H1 (cell line): ENCODE data around the gene NUAK1. TPM values are rescaled to one million over a fixed set of nuclear protein-coding genes. Genes with fewer than 3 reads are reported as not detected.

Experiments
- CTCF ChIA-PET: fragments of 300-600 bp; sonication (Branson Sonifier 250); formaldehyde crosslinking; loops from one replicate; lab custom pipeline; 2021; ENCODE audit not compliant: partially characterized antibody; lab: Charles Lee
- POLR2A ChIA-PET: fragments of 300-600 bp; sonication (Branson Sonifier 250); formaldehyde crosslinking; loops from one replicate; lab custom pipeline; 2021; ENCODE audit warnings: inconsistent platforms; ENCODE audit not compliant: partially characterized antibody; lab: Charles Lee
- DNase-seq, 2 experiments: peaks; one replicate each; pipeline versions ENCODE4 v3.0.0 to v3.0.0-alpha.2; 2010 to 2022; ENCODE audit warnings: low spot score in 2 of 2, low read depth in 1 of 2, mixed read lengths in 1 of 2
- FAIRE-seq: peaks from 2 replicates; lab custom pipeline; 2011; peaks lifted over from hg19 to GRCh38; lab: Jason Lieb, UNC
- H2AFZ ChIP-seq: 2 replicates; pipeline ENCODE4 v1.8.1; 2012; ENCODE audit warnings: low read length, inconsistent platforms
- H2AK5ac ChIP-seq: 2 replicates; pipeline ENCODE4 v1.6.1; 2013; ENCODE audit warnings: low read depth, low read length
- H2BK120ac ChIP-seq: replicated peaks from 2 replicates; pipeline ENCODE3; 2013; ENCODE audit warnings: low read depth, low read length, inconsistent platforms
- H2BK12ac ChIP-seq: 2 replicates; pipeline ENCODE4 v1.6.1; 2013; ENCODE audit warnings: low read depth, low read length
- H2BK15ac ChIP-seq: 2 replicates; pipeline ENCODE4 v1.6.1; 2013; ENCODE audit warnings: low read length
- H2BK20ac ChIP-seq: 2 replicates; pipeline ENCODE4 v1.6.1; 2013; ENCODE audit warnings: low read length
- H2BK5ac ChIP-seq: 2 replicates; pipeline ENCODE4 v1.6.1; 2013; ENCODE audit warnings: low read depth, low read length
- H3K14ac ChIP-seq: 2 replicates; pipeline ENCODE4 v1.6.1; 2013; ENCODE audit warnings: inconsistent platforms; ENCODE audit not compliant: insufficient read length
- H3K18ac ChIP-seq: 2 replicates; pipeline ENCODE4 v1.6.1; 2013; ENCODE audit warnings: low read length; ENCODE audit errors: extremely low read depth
- H3K23ac ChIP-seq: 2 replicates; pipeline ENCODE4 v1.6.1; 2013; ENCODE audit warnings: inconsistent platforms; ENCODE audit not compliant: insufficient read length
- H3K23me2 ChIP-seq: 2 replicates; pipeline ENCODE4 v1.6.1; 2013; ENCODE audit warnings: low read depth, low read length
- H3K27ac ChIP-seq: 2 replicates; pipeline ENCODE4 v1.6.1; 2011; ENCODE audit warnings: low read depth, low read length, inconsistent platforms
- H3K27me3 ChIP-seq, 4 experiments: replicated peaks in 1 of 4; 1 replicate in 1 of 4; 2 replicates in 3 of 4; pipeline versions ENCODE4 v1.6.1 to v1.8.1; 2011 to 2013; ENCODE audit warnings: low read length in 3 of 4, mild to moderate bottlenecking in 3 of 4, inconsistent platforms in 2 of 4, mixed read lengths in 2 of 4, moderate library complexity in 1 of 4; ENCODE audit not compliant: control insufficient read depth in 3 of 4, insufficient read depth in 3 of 4; ENCODE audit errors: extremely low read depth in 1 of 4
- H3K36me3 ChIP-seq, 4 experiments: 2 replicates each; pipeline versions ENCODE4 v1.6.1 to v1.8.1; 2011 to 2013; ENCODE audit warnings: mild to moderate bottlenecking in 4 of 4, low read length in 3 of 4, moderate library complexity in 2 of 4, control low read depth in 1 of 4, inconsistent platforms in 1 of 4; ENCODE audit not compliant: insufficient read depth in 4 of 4, control insufficient read depth in 2 of 4
- H3K4ac ChIP-seq: replicated peaks from 2 replicates; pipeline ENCODE3; 2013; ENCODE audit warnings: low read length, low read depth, mixed read lengths, inconsistent platforms; ENCODE audit not compliant: insufficient read length
- H3K4me1 ChIP-seq, 4 experiments: replicated peaks in 1 of 4; 1 replicate in 1 of 4; 2 replicates in 3 of 4; pipeline versions ENCODE4 v1.6.1 to v1.8.1; 2011 to 2013; ENCODE audit warnings: low read length in 3 of 4, inconsistent platforms in 2 of 4, mixed read lengths in 1 of 4; ENCODE audit not compliant: insufficient read depth in 4 of 4, control insufficient read depth in 3 of 4
- H3K4me2 ChIP-seq, 2 experiments: 2 replicates each; pipeline versions ENCODE4 v1.6.1 to v1.8.1; 2011 to 2013; ENCODE audit warnings: low read depth in 2 of 2, low read length in 2 of 2, control low read depth in 1 of 2, inconsistent platforms in 1 of 2, mild to moderate bottlenecking in 1 of 2; ENCODE audit not compliant: insufficient read depth in 1 of 2
- H3K4me3 ChIP-seq, 4 experiments: fragments of 200-600, 300-600 bp in 1 of 4; sonication (generic), shearing (Covaris generic), sonication (Bioruptor Twin) in 1 of 4; 2 replicates each; pipeline versions ENCODE4 v1.5.1 to v1.8.1; 2011 to 2016; ENCODE audit warnings: low read length in 4 of 4, low read depth in 3 of 4, control low read depth in 2 of 4, inconsistent platforms in 2 of 4, mild to moderate bottlenecking in 2 of 4, mixed read lengths in 1 of 4, moderate library complexity in 1 of 4; ENCODE audit not compliant: insufficient read depth in 2 of 4; ENCODE audit errors: extremely low read depth in 1 of 4
- H3K56ac ChIP-seq: replicated peaks from 2 replicates; pipeline ENCODE3; 2013; ENCODE audit warnings: low read depth, mild to moderate bottlenecking, mixed read lengths, low read length, inconsistent platforms; ENCODE audit not compliant: insufficient read length
- H3K79me1 ChIP-seq: 2 replicates; pipeline ENCODE4 v1.6.1; 2013; ENCODE audit warnings: low read depth, low read length, control low read depth
- H3K79me2 ChIP-seq, 2 experiments: 2 replicates each; pipeline versions ENCODE4 v1.6.1 to v1.8.1; 2012 to 2013; ENCODE audit warnings: low read length in 2 of 2, mild to moderate bottlenecking in 2 of 2, inconsistent platforms in 1 of 2; ENCODE audit not compliant: insufficient read depth in 2 of 2, control insufficient read depth in 1 of 2
- H3K9ac ChIP-seq, 4 experiments: replicated peaks in 1 of 4; 1 replicate in 1 of 4; 2 replicates in 3 of 4; pipeline versions ENCODE4 v1.6.1 to v1.8.1; 2011 to 2013; ENCODE audit warnings: low read depth in 3 of 4, low read length in 3 of 4, control low read depth in 2 of 4, mild to moderate bottlenecking in 2 of 4, moderate library complexity in 2 of 4, inconsistent platforms in 1 of 4; ENCODE audit errors: extremely low read depth in 1 of 4
- H3K9me3 ChIP-seq, 2 experiments: 2 replicates each; pipeline versions ENCODE4 v1.6.1 to v1.8.1; 2012 to 2013; ENCODE audit warnings: mild to moderate bottlenecking in 2 of 2, moderate library complexity in 2 of 2, control low read depth in 1 of 2, inconsistent platforms in 1 of 2, low read depth in 1 of 2, low read length in 1 of 2, mixed read lengths in 1 of 2; ENCODE audit not compliant: insufficient read depth in 2 of 2
- H4K20me1 ChIP-seq, 2 experiments: replicated peaks in 1 of 2; 2 replicates each; pipeline versions ENCODE3 to v1.8.1; 2011 to 2013; ENCODE audit warnings: inconsistent platforms in 2 of 2, low read length in 2 of 2, mild to moderate bottlenecking in 1 of 2; ENCODE audit not compliant: insufficient read depth in 2 of 2, control insufficient read depth in 1 of 2
- H4K5ac ChIP-seq: 2 replicates; pipeline ENCODE4 v1.6.1; 2013; ENCODE audit warnings: low read length, low read depth, mixed read lengths, inconsistent platforms; ENCODE audit not compliant: insufficient read length
- H4K8ac ChIP-seq: 2 replicates; pipeline ENCODE4 v1.8.0; 2013; ENCODE audit warnings: mild to moderate bottlenecking, moderate library complexity, low read length, inconsistent platforms; ENCODE audit not compliant: insufficient read depth; ENCODE audit errors: extremely low read depth
- H4K91ac ChIP-seq: replicated peaks from 2 replicates; pipeline ENCODE3; 2013; ENCODE audit warnings: low read length, mixed read lengths, inconsistent platforms; ENCODE audit not compliant: insufficient read length
- JUND ChIP-seq: IDR thresholded peaks from 2 replicates; pipeline ENCODE4 v1.6.1; 2011; ENCODE audit warnings: mild to moderate bottlenecking, improper control_type of control experiment, low read length
- WGBS, 2 experiments: shearing (Covaris generic) in 1 of 2; methylation state at CpG; one replicate each; pipeline versions ENCODE4 v1.1.6 to v1.1.7; 2013 to 2015; ENCODE audit warnings: low lambda C conversion rate in 2 of 2, mixed read lengths in 2 of 2, inconsistent platforms in 1 of 2, low coverage in 1 of 2, missing lambda C conversion rate in 1 of 2; ENCODE audit not compliant: insufficient replicate concordance in 2 of 2, insufficient coverage in 1 of 2, insufficient read length in 1 of 2; ENCODE audit errors: extremely low coverage in 1 of 2, missing lambda C conversion rate in 1 of 2; 5-methylcytosine and 5-hydroxymethylcytosine counted together
- polyA plus RNA-seq, 7 experiments: library from polyadenylated mRNA; depleted of rRNA in 3 of 7; stranded (reverse) in 5 of 7; unstranded in 2 of 7; fragments of >200 nt in 5 of 7; fragments of 200-250 nt in 2 of 7; gene quantifications; 1 replicate in 5 of 7; 2 replicates in 1 of 7; 4 replicates in 1 of 7; pipeline versions ENCODE4 v1.2.1 to v1.2.3, GENCODE V29; 2011 to 2013; ENCODE audit warnings: missing spikeins in 2 of 7, mixed read lengths in 2 of 7
- total RNA-seq: library from RNA; stranded (reverse); fragmentation: NEBNext Ultra II Directional; extraction: Animal tissue kit (Norgen Biotek cat#: 25700); gene quantifications from 2 replicates; pipeline ENCODE4 v1.2.1, GENCODE V29; 2021

NUAK1 gene
- total and polyA plus RNA-seq, 2 of the 8 experiments (the other 6 are each of a cell fraction or from before 2014, with no cell fraction given) = 6.7 to 18.2 TPM

DNA sequence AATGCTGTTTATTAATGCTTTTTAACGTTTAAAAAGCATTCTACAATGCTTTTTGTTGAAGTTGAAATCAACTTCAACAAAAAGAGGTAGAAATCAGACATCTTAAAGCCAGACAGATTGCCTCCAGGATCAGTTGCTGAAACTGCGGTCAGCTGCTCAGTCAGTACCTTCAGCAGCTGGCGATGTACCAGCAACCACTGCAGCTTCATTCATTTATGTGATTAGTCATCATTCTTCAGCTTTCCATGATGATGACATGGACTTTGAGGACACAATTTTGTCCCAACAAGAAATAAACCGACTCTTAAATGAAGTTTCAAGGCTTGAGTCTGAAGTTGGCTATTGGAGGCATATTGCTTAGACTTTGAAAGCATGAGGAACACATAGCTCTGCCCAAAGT lies 31.5 kb upstream of the NUAK1 start:
- no peak overlapping the region for H3K4ac ChIP-seq
- no peaks in the 10 kb centered on the region; the same call in 1 of the 2 replicates for H3K23me2 ChIP-seq
- H4K5ac ChIP-seq = no peak overlapping the region
- no peaks in the 10 kb centered on the region for H3K9me3 ChIP-seq
- no peak overlapping the region for H2AK5ac ChIP-seq
- no peak overlapping the region for H2BK120ac ChIP-seq
- H2BK5ac ChIP-seq = no peak overlapping the region
- H2BK15ac ChIP-seq = no peak overlapping the region
- no peak overlapping the region for H3K56ac ChIP-seq
- POLR2A ChIA-PET = interaction anchor here (1.0 kb wide), 1 partner anchor 18 kb away, joined by 3 read pairs; no protein-coding TSS in a partner anchor
- no peaks in the 10 kb centered on the region for H3K27me3 ChIP-seq
- no peak overlapping the region for H4K8ac ChIP-seq
- H3K79me2 ChIP-seq = no peaks in the 10 kb centered on the region
- 69% methylated on average over 4 of the region's 4 CpGs; no CpG with 5 or more reads in 1 of the 2 experiments for WGBS, 2 experiments
- CTCF ChIA-PET = interaction anchor here (1.1 to 1.7 kb wide), 4 partner anchors 10 to 151 kb away, joined by 3 read pairs; no protein-coding TSS in a partner anchor
- no peak overlapping the region for H3K23ac ChIP-seq
- no peak overlapping the region for H4K91ac ChIP-seq
- H3K27ac ChIP-seq = no peak overlapping the region
- H3K4me1 ChIP-seq = no peaks in the 10 kb centered on the region; a peak in 1 of 7 replicates
- TF ChIP-seq JUND = no peak
- no peak overlapping the region for H2BK20ac ChIP-seq
- FAIRE-seq (no peak), DNase-seq (no peak)
- H3K9ac ChIP-seq = no peak overlapping the region
- no peaks in the 10 kb centered on the region for H3K36me3 ChIP-seq
- no peaks in the 10 kb centered on the region for H4K20me1 ChIP-seq
- H3K79me1 ChIP-seq = no peaks in the 10 kb centered on the region
- H3K14ac ChIP-seq = no peak overlapping the region
- no peak overlapping the region for H2BK12ac ChIP-seq
- H3K4me2 ChIP-seq = no peak overlapping the region
- no peak overlapping the region for H2AFZ ChIP-seq
- H3K4me3 ChIP-seq = no peak overlapping the region
- H3K18ac ChIP-seq = no peak overlapping the region
